A549 (cell line): ENCODE measurements around the gene RUNX1.

ENCODE experiments used
- CHD2 ChIP-seq: fragments of 150-350 bp; IDR thresholded peaks from 2 replicates; pipeline ENCODE4 v1.6.1; 2014; ENCODE audit warnings: low read length; ENCODE audit not compliant: partially characterized antibody
- EP300 ChIP-seq, 2 experiments: fragments of >200 bp; sonication (Bioruptor Twin); formaldehyde crosslinking; IDR thresholded peaks; 2 replicates in 1 of 2; 3 replicates in 1 of 2; pipeline ENCODE4 v1.6.1; 2016 to 2017
- KDM5A ChIP-seq: fragments of 200-600 bp; sonication (generic); IDR thresholded peaks from 2 replicates; pipeline ENCODE4 v1.6.1; 2016; ENCODE audit warnings: antibody characterized with exemption, mild to moderate bottlenecking
- MYC ChIP-seq: IDR thresholded peaks from 2 replicates; pipeline ENCODE4 v1.6.1; 2012; ENCODE audit warnings: mild to moderate bottlenecking, inconsistent platforms, low read length, improper control_type of control experiment, borderline replicate concordance
- POLR2A ChIP-seq: IDR thresholded peaks from 2 replicates; pipeline ENCODE4 v1.6.1; 2012; ENCODE audit warnings: mild to moderate bottlenecking, low read length
- RAD21 ChIP-seq, 2 experiments: fragments of >200 bp in 1 of 2; sonication (Bioruptor Twin) in 1 of 2; formaldehyde crosslinking in 1 of 2; IDR thresholded peaks in 1 of 2; conservative IDR thresholded peaks in 1 of 2; 2 replicates in 1 of 2; 3 replicates in 1 of 2; pipeline ENCODE4 v1.6.1; 2012 to 2018; ENCODE audit warnings: inconsistent platforms in 1 of 2
- RCOR1 ChIP-seq: fragments of 150-350 bp; IDR thresholded peaks from 2 replicates; pipeline ENCODE4 v1.6.1; 2014; ENCODE audit warnings: antibody characterized with exemption, low read length, low read depth
- RFX5 ChIP-seq: fragments of 450-650 bp; IDR thresholded peaks from 2 replicates; pipeline ENCODE4 v1.7.1; 2014; ENCODE audit warnings: antibody characterized with exemption, mild to moderate bottlenecking, moderate library complexity
- SREBF2 ChIP-seq: fragments of 450-650 bp; IDR thresholded peaks from 2 replicates; pipeline ENCODE4 v1.6.1; 2014; ENCODE audit warnings: mild to moderate bottlenecking, moderate library complexity
- ZSCAN20 ChIP-seq: fragments of 250-450 bp; sonication (Bioruptor Pico); IDR thresholded peaks from 2 replicates; pipeline ENCODE4 v1.8.0; 2022; ENCODE audit warnings: mild to moderate bottlenecking, moderate library complexity
- TF ChIP-seq, protein P1 (sequence below): fragments of >200 bp; sonication (Bioruptor Twin); formaldehyde crosslinking; IDR thresholded peaks from 3 replicates; pipeline ENCODE4 v1.5.1; 2016
- TF ChIP-seq, protein P2 (sequence below): fragments of >200 bp; sonication (Bioruptor Twin); formaldehyde crosslinking; IDR thresholded peaks from 2 replicates; pipeline ENCODE4 v1.6.1; 2016

DNA sequence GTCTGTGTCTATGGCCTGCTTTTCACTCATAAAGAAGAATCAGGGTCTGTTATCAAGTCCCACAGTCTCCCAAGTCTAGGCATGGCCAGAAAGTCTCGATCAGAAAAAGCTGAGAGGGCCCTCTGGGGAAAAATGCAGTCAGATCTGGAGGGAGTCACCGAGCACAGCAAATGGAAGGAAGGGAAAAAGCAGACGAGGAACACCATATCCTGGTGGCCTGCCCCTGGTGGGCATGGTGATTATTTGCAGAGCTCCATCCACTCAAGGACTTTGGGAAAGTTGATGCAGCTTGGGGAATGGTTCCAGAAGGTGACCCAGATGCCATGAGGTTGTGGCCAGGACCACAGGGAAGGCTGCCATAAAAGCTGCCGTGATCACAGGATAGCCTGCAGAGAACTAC, 191.2 kb downstream of the RUNX1 start:
- no peak for TF ChIP-seq POLR2A
- TF ChIP-seq, protein P1, sequence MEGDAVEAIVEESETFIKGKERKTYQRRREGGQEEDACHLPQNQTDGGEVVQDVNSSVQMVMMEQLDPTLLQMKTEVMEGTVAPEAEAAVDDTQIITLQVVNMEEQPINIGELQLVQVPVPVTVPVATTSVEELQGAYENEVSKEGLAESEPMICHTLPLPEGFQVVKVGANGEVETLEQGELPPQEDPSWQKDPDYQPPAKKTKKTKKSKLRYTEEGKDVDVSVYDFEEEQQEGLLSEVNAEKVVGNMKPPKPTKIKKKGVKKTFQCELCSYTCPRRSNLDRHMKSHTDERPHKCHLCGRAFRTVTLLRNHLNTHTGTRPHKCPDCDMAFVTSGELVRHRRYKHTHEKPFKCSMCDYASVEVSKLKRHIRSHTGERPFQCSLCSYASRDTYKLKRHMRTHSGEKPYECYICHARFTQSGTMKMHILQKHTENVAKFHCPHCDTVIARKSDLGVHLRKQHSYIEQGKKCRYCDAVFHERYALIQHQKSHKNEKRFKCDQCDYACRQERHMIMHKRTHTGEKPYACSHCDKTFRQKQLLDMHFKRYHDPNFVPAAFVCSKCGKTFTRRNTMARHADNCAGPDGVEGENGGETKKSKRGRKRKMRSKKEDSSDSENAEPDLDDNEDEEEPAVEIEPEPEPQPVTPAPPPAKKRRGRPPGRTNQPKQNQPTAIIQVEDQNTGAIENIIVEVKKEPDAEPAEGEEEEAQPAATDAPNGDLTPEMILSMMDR, result no peak
- TF ChIP-seq MYC, result no peak
- no peak for TF ChIP-seq KDM5A
- TF ChIP-seq EP300 (IDR thresholded peaks at IDR 0.05), result no peak
- TF ChIP-seq ZSCAN20 (CRISPR knock-in tag), result no peak
- TF ChIP-seq SREBF2, result no peak
- no peak for TF ChIP-seq RAD21 (conservative IDR thresholded peaks at IDR 0.05 in 1 of 2, IDR thresholded peaks at IDR 0.05 in 1 of 2)
- TF ChIP-seq RCOR1, result no peak
- TF ChIP-seq CHD2, result no peak
- TF ChIP-seq, protein P2, sequence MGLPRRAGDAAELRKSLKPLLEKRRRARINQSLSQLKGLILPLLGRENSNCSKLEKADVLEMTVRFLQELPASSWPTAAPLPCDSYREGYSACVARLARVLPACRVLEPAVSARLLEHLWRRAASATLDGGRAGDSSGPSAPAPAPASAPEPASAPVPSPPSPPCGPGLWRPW, result no peak
- TF ChIP-seq RFX5, result no peak
